ENCODE data around the gene NEUROD2. TPM values are rescaled to one million over a fixed set of nuclear protein-coding genes. Genes with fewer than 3 reads are reported as not detected.

The NEUROD2 gene
- total and polyA plus RNA-seq, 2 of the 8 experiments (the other 6 are each of a cell fraction or from before 2014, with no cell fraction given): not detected

DNA sequence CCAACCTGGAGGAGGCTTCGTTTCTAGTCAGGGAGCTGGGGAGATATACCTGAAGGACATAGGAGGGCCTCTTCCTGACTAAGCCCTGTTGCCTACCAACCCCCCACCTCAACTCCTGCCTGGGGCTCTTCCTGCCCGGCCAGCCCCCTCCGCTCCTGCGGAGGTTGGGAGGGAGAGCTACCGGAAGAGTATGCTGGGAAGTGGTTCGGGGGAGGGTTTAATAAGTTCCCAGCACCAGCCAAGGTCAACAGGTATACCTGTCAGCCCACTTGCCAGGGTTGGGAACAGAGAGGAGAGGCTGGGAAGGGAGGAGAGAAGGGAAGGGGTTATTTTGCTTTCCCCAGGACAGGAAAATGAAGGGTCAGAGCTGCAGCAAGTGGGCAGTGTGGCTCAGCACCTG, 23.7 kb upstream of the NEUROD2 start (continued):
- no peak for TF ChIP-seq SRF (IDR thresholded peaks at IDR 0.05; ENCODE audit: low read depth, low read length)
- no peak for TF ChIP-seq SUZ12 (IDR thresholded peaks at IDR 0.05; ENCODE audit: low read length)
- no peak for TF ChIP-seq KDM4A (IDR thresholded peaks at IDR 0.05; ENCODE audit: low read depth, low read length, severe bottlenecking)
- TF ChIP-seq CBX5 (IDR thresholded peaks at IDR 0.05; ENCODE audit: low read depth, low read length): no peak
- no peak for TF ChIP-seq HDAC2 (IDR thresholded peaks at IDR 0.05; ENCODE audit: borderline replicate concordance in 1 of 2, low read depth in 2 of 2, low read length in 2 of 2)
- no peak for TF ChIP-seq NRF1 (IDR thresholded peaks at IDR 0.05; ENCODE audit: low read depth, low read length)
